Measurements from ENCODE around the gene MEGF11.

GRCh38 chr15:66302489-66303278, 49.1 kb upstream of the MEGF11 start:
- TF ChIP-seq CTCF (IDR thresholded peaks at IDR 0.05) (no peak), POLR2AphosphoS5 (IDR thresholded peaks at IDR 0.05) (no peak), POLR2A (IDR thresholded peaks at IDR 0.05) (no peak)
